TTC549 (cell line): Measurements from ENCODE around the gene ARHGAP20.

Experiments used
- FAIRE-seq: peaks from 2 replicates; lab custom pipeline; 2012; peaks lifted over from hg19 to GRCh38; lab: Jason Lieb, UNC

The ARHGAP20 gene

GRCh38 chr11:110527146-110527545 lies 185.1 kb downstream of the ARHGAP20 start:
- no peak for FAIRE-seq
